Erythroblast (primary cell): ENCODE results near the gene SPCS2.

ENCODE experiments used
- GATA1 ChIP-seq: IDR thresholded peaks from 2 replicates; pipeline ENCODE4 v1.6.1; 2011; ENCODE audit warnings: low read depth, mild to moderate bottlenecking, control low read depth, low read length, moderate library complexity
- POLR2A ChIP-seq: IDR thresholded peaks from 2 replicates; pipeline ENCODE4 v1.6.1; 2011; ENCODE audit warnings: mild to moderate bottlenecking, low read length

GRCh38 chr11:74954199-74954598, 5.1 kb downstream of the SPCS2 start:
- TF ChIP-seq POLR2A = no peak
- no peak for TF ChIP-seq GATA1
